ENCODE results near the gene KDM4B. TPM values are rescaled to one million over a fixed set of nuclear protein-coding genes. Genes with fewer than 3 reads are reported as not detected.
A peak's percentile ranks its signal among the peaks of the same experiment; 100 is the strongest.

Gene KDM4B
- polyA plus RNA-seq, 1 of the 3 experiments (the other 2 are of a cell fraction): 12.2 TPM

DNA sequence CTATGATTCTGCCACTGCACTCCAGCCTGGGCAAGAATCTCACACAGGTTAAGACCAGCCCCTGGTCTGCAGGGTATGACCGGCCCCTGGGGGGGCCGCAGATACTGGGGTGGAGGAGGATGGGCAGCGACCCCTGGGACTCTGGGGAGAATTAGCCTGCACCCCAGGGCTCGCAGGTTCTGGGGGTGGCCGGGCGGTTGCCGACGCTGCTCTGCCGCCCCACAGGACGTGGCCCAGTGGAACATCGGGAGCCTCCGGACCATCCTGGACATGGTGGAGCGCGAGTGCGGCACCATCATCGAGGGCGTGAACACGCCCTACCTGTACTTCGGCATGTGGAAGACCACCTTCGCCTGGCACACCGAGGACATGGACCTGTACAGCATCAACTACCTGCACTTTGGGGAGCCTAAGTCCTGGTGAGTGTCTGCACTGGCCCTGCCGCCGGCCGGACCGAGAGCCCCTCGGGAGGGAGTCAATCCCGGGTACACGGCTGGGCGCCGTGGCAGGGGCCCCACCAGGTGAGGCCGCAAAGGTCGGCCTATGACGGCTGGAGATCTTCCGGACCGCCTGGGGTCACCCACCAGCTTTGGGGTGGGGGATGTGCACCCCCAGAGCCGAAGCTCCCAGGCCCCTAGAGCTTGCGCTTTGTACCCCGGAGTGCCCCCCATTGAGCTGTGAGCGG, 78.5 kb downstream of the KDM4B start:
- no peak overlapping the region for H3K4me3 ChIP-seq (ENCODE audit: low read depth in 2 of 2, low read length in 1 of 2)
- TF ChIP-seq EP300 (IDR thresholded peaks at IDR 0.05; ENCODE audit: borderline replicate concordance in 1 of 2, low read depth in 1 of 2, low read length in 1 of 2): no peak
- no peak for TF ChIP-seq GABPA (IDR thresholded peaks at IDR 0.05; ENCODE audit: low read depth)
- TF ChIP-seq TCF12 (IDR thresholded peaks at IDR 0.05): no peak
- no peaks in the 10 kb centered on the region for H3K9me2 ChIP-seq
- no peak overlapping the region for H2AFZ ChIP-seq (ENCODE audit: low read depth)
- peaks cover 12 to 34% of the 10 kb centered on the region in 2 experiments; a peak in 3 of 4 replicates for H3K4me1 ChIP-seq (ENCODE audit: control insufficient read depth in 1 of 2, insufficient read depth in 2 of 2, low read depth in 1 of 2, low read length in 1 of 2)
- peaks cover 32% of the 10 kb centered on the region for H4K20me1 ChIP-seq (ENCODE audit: insufficient read depth)
- POLR2A ChIA-PET: no interaction called here
- H3K9ac ChIP-seq: no peak overlapping the region
- no peak overlapping the region for H3K4me2 ChIP-seq
- peaks cover 5% of the 10 kb centered on the region for H3F3A ChIP-seq (replicated peaks; ENCODE audit: insufficient read depth)
- no peaks in the 10 kb centered on the region for H3K27me3 ChIP-seq (ENCODE audit: insufficient read depth)
- CTCF ChIA-PET: interaction anchor here (0.7 to 8.1 kb wide), 10 partner anchors 10 to 516 kb away, joined by 3 to 71 read pairs (median 5); no protein-coding TSS in a partner anchor
- no peak for DNase-seq
- H3K27ac ChIP-seq (ENCODE audit: low read depth in 2 of 2, low read length in 1 of 2): no peak overlapping the region
- H3K79me2 ChIP-seq (ENCODE audit: insufficient read depth): peaks cover 25% of the 10 kb centered on the region; the same call in 1 of the 2 replicates
- no peaks in the 10 kb centered on the region for H3K9me3 ChIP-seq
- H3K36me3 ChIP-seq (replicated peaks in 1 of 2; ENCODE audit: control insufficient read depth in 1 of 2, insufficient read depth in 2 of 2, low read length in 1 of 2): peaks cover 5 to 17% of the 10 kb centered on the region in 2 experiments
- no CpG with 5 or more reads among the region's 39 CpGs for WGBS (ENCODE audit: low lambda C conversion rate)

DNA sequence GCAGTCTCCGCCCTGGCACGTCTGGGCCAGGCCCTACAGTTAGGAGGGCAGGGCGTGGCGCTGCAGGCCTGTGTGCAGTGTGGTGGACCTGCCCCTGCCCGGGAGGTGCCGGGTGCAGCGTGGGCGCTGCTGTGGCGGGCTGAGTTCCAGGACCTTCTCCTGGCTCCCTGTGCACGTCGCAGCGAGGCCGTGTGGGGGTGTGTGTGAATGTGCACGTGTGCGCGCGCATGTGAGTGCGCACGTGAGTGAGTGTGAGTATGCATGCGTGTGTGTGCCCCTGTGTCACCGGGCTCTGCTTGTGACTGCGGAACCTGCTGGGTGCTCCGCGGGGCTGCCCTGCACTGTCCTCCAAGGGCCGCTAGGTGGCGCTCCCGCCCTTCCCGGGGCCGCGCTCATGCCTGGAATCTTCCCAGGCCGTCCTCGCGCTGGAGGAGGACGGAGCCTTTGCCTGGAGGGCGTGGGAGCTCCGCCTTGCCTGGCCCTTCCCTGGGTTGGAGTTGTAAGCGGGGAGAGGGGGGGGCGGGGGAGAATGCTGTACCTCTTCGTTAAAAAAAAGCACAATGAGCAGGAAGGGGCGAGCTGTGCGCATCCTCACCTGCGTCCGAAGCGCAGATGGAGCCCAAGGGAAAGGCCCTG, 79.3 kb downstream of the KDM4B start:
- H3F3A ChIP-seq (replicated peaks; ENCODE audit: insufficient read depth): peaks cover 5% of the 10 kb centered on the region
- no peaks in the 10 kb centered on the region for H3K9me2 ChIP-seq
- H3K4me3 ChIP-seq (ENCODE audit: low read depth in 2 of 2, low read length in 1 of 2): peak overlapping the region in 1 of 2 experiments; percentile 48; a peak in 1 of 4 replicates
- 46% methylated on average over 12 of the region's 44 CpGs for WGBS (ENCODE audit: low lambda C conversion rate)
- H3K9me3 ChIP-seq: no peaks in the 10 kb centered on the region
- H3K4me1 ChIP-seq (ENCODE audit: control insufficient read depth in 1 of 2, insufficient read depth in 2 of 2, low read depth in 1 of 2, low read length in 1 of 2): peaks cover 12 to 42% of the 10 kb centered on the region in 2 experiments; a peak in 3 of 4 replicates
- TF ChIP-seq RAD21 (IDR thresholded peaks at IDR 0.05; ENCODE audit: low read length) (peak; percentile 97), SIN3A (IDR thresholded peaks at IDR 0.05; ENCODE audit: borderline replicate concordance, low read depth, low read length) (peak; percentile 26; the same call in 1 of the 2 replicates), RCOR1 (IDR thresholded peaks at IDR 0.05; ENCODE audit: low read length) (peak; percentile 25; the same call in 1 of the 2 replicates), SMC3 (IDR thresholded peaks at IDR 0.05; ENCODE audit: low read depth, low read length) (peak; percentile 86), MEF2A (IDR thresholded peaks at IDR 0.05; ENCODE audit: borderline replicate concordance, low read depth) (no peak), TEAD4 (IDR thresholded peaks at IDR 0.05; ENCODE audit: borderline replicate concordance, insufficient read depth) (no peak), MXI1 (IDR thresholded peaks at IDR 0.05; ENCODE audit: low read depth, low read length) (peak; percentile 74; the same call in 1 of the 2 replicates), TAF1 (IDR thresholded peaks at IDR 0.05; ENCODE audit: borderline replicate concordance, low read depth, low read length) (no peak), YY1 (IDR thresholded peaks at IDR 0.05; ENCODE audit: low read depth) (no peak)
- TF ChIP-seq, protein P1, sequence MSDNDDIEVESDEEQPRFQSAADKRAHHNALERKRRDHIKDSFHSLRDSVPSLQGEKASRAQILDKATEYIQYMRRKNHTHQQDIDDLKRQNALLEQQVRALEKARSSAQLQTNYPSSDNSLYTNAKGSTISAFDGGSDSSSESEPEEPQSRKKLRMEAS (IDR thresholded peaks at IDR 0.05; ENCODE audit: low read depth): 0 out of 2 replicates have a peak, but pooled peaks have one; percentile 20
- TF ChIP-seq, protein P2, sequence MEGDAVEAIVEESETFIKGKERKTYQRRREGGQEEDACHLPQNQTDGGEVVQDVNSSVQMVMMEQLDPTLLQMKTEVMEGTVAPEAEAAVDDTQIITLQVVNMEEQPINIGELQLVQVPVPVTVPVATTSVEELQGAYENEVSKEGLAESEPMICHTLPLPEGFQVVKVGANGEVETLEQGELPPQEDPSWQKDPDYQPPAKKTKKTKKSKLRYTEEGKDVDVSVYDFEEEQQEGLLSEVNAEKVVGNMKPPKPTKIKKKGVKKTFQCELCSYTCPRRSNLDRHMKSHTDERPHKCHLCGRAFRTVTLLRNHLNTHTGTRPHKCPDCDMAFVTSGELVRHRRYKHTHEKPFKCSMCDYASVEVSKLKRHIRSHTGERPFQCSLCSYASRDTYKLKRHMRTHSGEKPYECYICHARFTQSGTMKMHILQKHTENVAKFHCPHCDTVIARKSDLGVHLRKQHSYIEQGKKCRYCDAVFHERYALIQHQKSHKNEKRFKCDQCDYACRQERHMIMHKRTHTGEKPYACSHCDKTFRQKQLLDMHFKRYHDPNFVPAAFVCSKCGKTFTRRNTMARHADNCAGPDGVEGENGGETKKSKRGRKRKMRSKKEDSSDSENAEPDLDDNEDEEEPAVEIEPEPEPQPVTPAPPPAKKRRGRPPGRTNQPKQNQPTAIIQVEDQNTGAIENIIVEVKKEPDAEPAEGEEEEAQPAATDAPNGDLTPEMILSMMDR (IDR thresholded peaks at IDR 0.05): peak; percentile 90
- DNase-seq: peak; percentile 96
- no peaks in the 10 kb centered on the region for H3K27me3 ChIP-seq (ENCODE audit: insufficient read depth)
- ChIA-PET POLR2A (interaction anchor here (0.5 to 0.6 kb wide), 2 partner anchors 62 to 245 kb away, joined by 3 read pairs; no protein-coding TSS in a partner anchor), CTCF (interaction anchor here (0.6 to 8.1 kb wide), 67 partner anchors 10 to 614 kb away, joined by 3 to 71 read pairs (median 4); no protein-coding TSS in a partner anchor)
- H4K20me1 ChIP-seq (ENCODE audit: insufficient read depth): peaks cover 32% of the 10 kb centered on the region
- peak overlapping the region; percentile 53; the same call in 1 of the 2 replicates for H3K9ac ChIP-seq
- peak overlapping the region; percentile 83 for H3K4me2 ChIP-seq
- peak overlapping the region in 1 of 2 experiments; percentile 56; a peak in 3 of 4 replicates for H3K27ac ChIP-seq (ENCODE audit: low read depth in 2 of 2, low read length in 1 of 2)
- 0 out of 2 replicates have a peak overlapping the region, but pooled peaks have one; percentile 37 for H2AFZ ChIP-seq (ENCODE audit: low read depth)
- peaks cover 0 to 21% of the 10 kb centered on the region in 2 experiments for H3K36me3 ChIP-seq (replicated peaks in 1 of 2; ENCODE audit: control insufficient read depth in 1 of 2, insufficient read depth in 2 of 2, low read length in 1 of 2)
- peaks cover 25% of the 10 kb centered on the region; the same call in 1 of the 2 replicates for H3K79me2 ChIP-seq (ENCODE audit: insufficient read depth)
